Measurements from ENCODE around the gene IL1RAP. TPM values are rescaled to one million over a fixed set of nuclear protein-coding genes. Genes with fewer than 3 reads are reported as not detected.

IL1RAP gene
- total RNA-seq, 2 experiments from 2014 or later: 12.1 to 16.1 TPM

DNA sequence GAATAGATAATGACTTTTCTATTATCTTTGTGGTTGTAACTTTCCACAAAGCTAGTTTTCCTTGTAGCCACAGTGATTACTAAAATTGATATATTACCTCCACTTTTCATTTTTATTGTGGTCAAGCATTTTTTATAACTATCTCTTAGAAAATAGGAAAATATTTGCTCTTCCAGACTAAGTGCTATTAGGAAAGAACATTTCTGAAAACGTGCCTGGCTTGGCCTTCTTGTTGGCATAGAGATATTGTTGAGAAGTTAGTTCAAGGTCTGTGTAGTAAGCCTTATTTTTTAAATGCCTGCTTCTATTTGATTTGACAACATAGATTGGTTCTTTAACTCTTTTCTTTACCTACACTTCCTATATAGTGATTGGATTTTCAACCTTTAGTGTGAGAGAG is 101.7 kb downstream of the IL1RAP start:
- Mint-ChIP-seq H3K27me3 (no peaks in the 10 kb centered on the region), H3K36me3 (ENCODE audit: low read depth) (peaks cover 20% of the 10 kb centered on the region), H3K4me1 (peaks cover 62% of the 10 kb centered on the region), H3K9me3 (ENCODE audit: low read depth) (peaks cover 6% of the 10 kb centered on the region), H3K27ac (peak overlapping the region; percentile 91), H3K4me3 (no peak overlapping the region)
- intact Hi-C loops (cut with DNase I, micrococcal nuclease): loop anchor here in 1 of 2 experiments (5.0 kb wide), 1 partner anchor 308 kb away; no protein-coding TSS in a partner anchor
- ChIA-PET CTCF (interaction anchor here (0.8 to 1.5 kb wide), 2 partner anchors 13 to 28 kb away, joined by 4 read pairs; no protein-coding TSS in a partner anchor), POLR2A (no interaction called here)
- no peak for DNase-seq
- no peak for ATAC-seq

DNA sequence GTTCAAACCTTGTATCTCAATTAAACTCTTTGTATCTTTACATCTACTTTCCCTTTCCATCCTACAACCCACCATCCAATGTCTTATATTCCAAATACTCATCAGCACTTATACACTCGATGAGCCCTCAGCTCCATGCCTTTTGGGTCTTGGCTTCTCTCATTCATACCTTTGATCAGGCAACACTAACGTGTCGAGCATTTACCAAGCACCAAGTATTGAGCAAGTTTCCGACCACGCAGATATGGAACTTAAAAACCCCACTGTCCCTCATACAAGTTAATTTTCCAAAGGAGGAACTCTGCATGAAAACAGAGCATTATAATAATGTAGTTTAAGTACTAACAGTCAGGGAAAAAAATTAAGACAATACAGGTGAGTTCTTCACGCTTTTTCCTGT is 102.8 kb downstream of the IL1RAP start:
- DNase-seq: peak; percentile 13
- ChIA-PET POLR2A (no interaction called here), CTCF (interaction anchor here (0.8 kb wide), 1 partner anchor 14 kb away, joined by 4 read pairs; no protein-coding TSS in a partner anchor)
- Mint-ChIP-seq H3K4me1 (peaks cover 62% of the 10 kb centered on the region), H3K36me3 (ENCODE audit: low read depth) (peaks cover 18% of the 10 kb centered on the region), H3K9me3 (ENCODE audit: low read depth) (peaks cover 6% of the 10 kb centered on the region), H3K27me3 (no peaks in the 10 kb centered on the region), H3K27ac (peak overlapping the region; percentile 91), H3K4me3 (peak overlapping the region; percentile 20)
- ATAC-seq: no peak
- intact Hi-C loops (cut with DNase I, micrococcal nuclease): loop anchor here in 1 of 2 experiments (1.0 to 5.0 kb wide), 2 partner anchors 125 to 309 kb away; no protein-coding TSS in a partner anchor

DNA sequence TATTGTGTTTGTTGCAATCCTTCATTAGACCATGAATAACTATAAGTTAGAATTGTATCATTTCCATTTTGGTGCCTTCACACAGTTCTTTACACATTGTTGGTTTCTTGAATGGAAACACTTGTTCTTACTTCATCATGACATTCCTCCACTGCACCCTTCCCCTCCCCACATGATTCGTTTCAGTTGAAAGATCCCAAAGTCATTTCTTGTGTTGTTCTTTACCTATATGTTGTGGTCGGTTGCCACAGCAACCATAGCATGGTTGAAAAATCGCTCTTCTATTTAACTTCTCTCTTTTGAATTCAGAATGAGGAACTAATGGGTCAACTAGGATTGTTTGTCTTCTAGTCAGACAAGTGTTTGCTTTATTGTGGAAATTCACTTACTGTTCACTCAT is 103.3 kb downstream of the IL1RAP start:
- Mint-ChIP-seq H3K36me3 (ENCODE audit: low read depth) (peaks cover 19% of the 10 kb centered on the region), H3K9me3 (ENCODE audit: low read depth) (peaks cover 6% of the 10 kb centered on the region), H3K4me1 (peaks cover 66% of the 10 kb centered on the region), H3K27ac (peak overlapping the region; percentile 91), H3K27me3 (no peaks in the 10 kb centered on the region), H3K4me3 (no peak overlapping the region)
- ATAC-seq: peak; percentile 48
- peak; percentile 69 for DNase-seq
- POLR2A ChIA-PET: interaction anchor here (2.0 kb wide), 1 partner anchor 104 kb away, joined by 15 read pairs; the partner anchor contains the start of gene IL1RAP
- CTCF ChIA-PET: interaction anchor here (0.8 to 2.3 kb wide), 3 partner anchors 51 to 104 kb away, joined by 3 to 10 read pairs (median 4); no protein-coding TSS in a partner anchor
- intact Hi-C loops (cut with DNase I, micrococcal nuclease): loop anchor here in 1 of 2 experiments (1.0 to 5.0 kb wide), 2 partner anchors 126 to 310 kb away; no protein-coding TSS in a partner anchor

DNA sequence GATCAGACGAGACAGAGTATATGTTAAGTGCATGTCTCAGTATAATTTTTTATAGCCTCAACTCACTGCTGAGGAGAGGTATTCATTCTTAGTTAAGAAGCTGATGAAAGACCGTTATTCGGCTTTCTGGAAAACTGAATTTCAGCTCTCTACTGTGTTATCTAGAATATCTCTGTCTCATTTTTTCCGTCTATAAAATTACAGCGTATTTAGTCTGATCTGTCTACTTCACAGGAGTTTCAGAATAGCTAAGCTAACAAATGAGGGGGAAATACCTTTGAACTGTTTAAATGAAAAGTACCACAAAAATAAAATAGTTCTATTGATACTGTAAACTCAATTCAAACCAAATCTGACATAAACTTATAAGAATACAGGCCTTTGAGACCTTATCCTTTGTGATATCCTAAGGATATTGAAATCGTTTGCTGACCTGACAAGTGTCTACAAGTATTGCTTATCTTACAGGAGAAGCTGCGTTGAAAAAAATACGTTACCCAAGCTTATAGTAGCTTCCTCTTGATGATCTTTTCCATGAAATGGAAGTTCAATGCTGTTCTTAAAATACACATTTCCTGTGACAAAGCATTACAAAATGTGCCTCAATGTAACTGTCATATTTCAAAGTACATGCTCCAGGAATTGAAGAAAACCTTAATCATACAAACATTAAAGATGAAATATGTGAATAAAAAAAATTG is 104.6 kb downstream of the IL1RAP start:
- peak overlapping the region; percentile 52 for H3K4me3 Mint-ChIP-seq
- H3K27ac Mint-ChIP-seq: peak overlapping the region; percentile 91
- peaks cover 4% of the 10 kb centered on the region for H3K9me3 Mint-ChIP-seq (ENCODE audit: low read depth)
- H3K27me3 Mint-ChIP-seq: no peaks in the 10 kb centered on the region
- POLR2A ChIA-PET: interaction anchor here (0.6 to 2.0 kb wide), 6 partner anchors 42 to 1046 kb away, joined by 3 to 15 read pairs (median 6); partner anchors contain the start of gene IL1RAP
- CTCF ChIA-PET: interaction anchor here (0.6 to 2.3 kb wide), 10 partner anchors 10 to 1577 kb away, joined by 3 to 10 read pairs (median 4); partner anchors contain the start of gene IL1RAP
- ATAC-seq (peak; percentile 85), DNase-seq (no peak)
- intact Hi-C loops (cut with DNase I, micrococcal nuclease): loop anchor here (1.0 to 5.0 kb wide), 6 partner anchors 32 to 311 kb away; partner anchors contain the start of gene IL1RAP (in 2 of the 2)
- peaks cover 64% of the 10 kb centered on the region for H3K4me1 Mint-ChIP-seq
- peaks cover 21% of the 10 kb centered on the region for H3K36me3 Mint-ChIP-seq (ENCODE audit: low read depth)

DNA sequence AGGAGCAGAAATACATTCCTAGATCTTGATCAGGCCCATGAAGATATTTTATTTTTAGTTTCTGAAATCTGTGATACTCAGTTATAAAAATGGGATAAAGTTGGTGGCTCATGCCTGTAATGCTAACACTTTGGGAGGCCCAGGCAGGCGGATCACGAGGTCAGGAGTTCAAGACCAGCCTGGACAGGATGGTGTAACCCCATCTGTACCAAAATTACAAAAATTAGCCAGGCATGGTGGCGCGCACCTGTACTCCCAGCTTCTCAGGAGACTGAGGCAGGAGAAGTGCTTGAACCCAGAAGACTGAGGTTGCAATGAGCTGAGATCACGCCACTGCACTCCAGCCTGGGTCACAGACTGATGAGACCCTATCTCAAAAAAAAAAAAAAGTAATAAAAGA is 105.5 kb downstream of the IL1RAP start:
- DNase-seq: no peak

DNA sequence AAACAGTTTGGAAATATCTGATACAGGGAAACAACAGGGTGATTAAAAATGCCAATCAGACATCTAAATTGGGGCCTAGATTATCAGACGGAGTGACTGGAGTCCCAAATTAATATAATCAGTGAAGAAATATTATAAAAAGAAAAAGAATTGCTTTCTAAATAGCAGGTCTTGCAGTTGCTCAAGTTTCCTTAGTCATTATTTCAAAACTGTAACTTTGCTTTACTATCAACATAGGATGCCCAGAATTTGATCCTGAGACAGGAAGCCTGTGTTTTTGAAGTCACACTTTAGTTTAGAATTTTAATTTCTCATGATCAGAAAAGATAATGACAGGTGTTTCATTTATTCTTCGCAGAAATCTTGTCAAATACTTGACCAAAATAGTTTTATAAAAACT is 105.9 kb downstream of the IL1RAP start:
- Mint-ChIP-seq H3K27me3 (no peaks in the 10 kb centered on the region), H3K9me3 (ENCODE audit: low read depth) (peaks cover 4% of the 10 kb centered on the region), H3K27ac (no peak overlapping the region), H3K36me3 (ENCODE audit: low read depth) (peaks cover 32% of the 10 kb centered on the region), H3K4me1 (peaks cover 58% of the 10 kb centered on the region), H3K4me3 (no peak overlapping the region)
- intact Hi-C loops (cut with DNase I, micrococcal nuclease): loop anchor here (2.0 to 5.0 kb wide), 3 partner anchors 105 to 312 kb away; partner anchors contain the start of gene IL1RAP (in 1 of the 2)
- no peak for ATAC-seq
- ChIA-PET POLR2A (no interaction called here), CTCF (no interaction called here)
- DNase-seq: no peak

More for the DNA sequence above, 105.5 kb downstream of the IL1RAP start:
- peaks cover 29% of the 10 kb centered on the region for H3K36me3 Mint-ChIP-seq (ENCODE audit: low read depth)
- H3K9me3 Mint-ChIP-seq (ENCODE audit: low read depth): peaks cover 4% of the 10 kb centered on the region
- POLR2A ChIA-PET: interaction anchor here (2.0 kb wide), 1 partner anchor 106 kb away, joined by 15 read pairs; the partner anchor contains the start of gene IL1RAP
- peak overlapping the region; percentile 91 for H3K27ac Mint-ChIP-seq
- no peaks in the 10 kb centered on the region for H3K27me3 Mint-ChIP-seq
- no peak overlapping the region for H3K4me3 Mint-ChIP-seq
- intact Hi-C loops (cut with DNase I, micrococcal nuclease): loop anchor here (2.0 to 5.0 kb wide), 3 partner anchors 105 to 312 kb away; partner anchors contain the start of gene IL1RAP (in 1 of the 2)
- peaks cover 62% of the 10 kb centered on the region for H3K4me1 Mint-ChIP-seq
- CTCF ChIA-PET: interaction anchor here (1.0 to 2.3 kb wide), 4 partner anchors 9 to 105 kb away, joined by 4 to 10 read pairs (median 6); partner anchors contain the start of gene IL1RAP
- no peak for ATAC-seq

DNA sequence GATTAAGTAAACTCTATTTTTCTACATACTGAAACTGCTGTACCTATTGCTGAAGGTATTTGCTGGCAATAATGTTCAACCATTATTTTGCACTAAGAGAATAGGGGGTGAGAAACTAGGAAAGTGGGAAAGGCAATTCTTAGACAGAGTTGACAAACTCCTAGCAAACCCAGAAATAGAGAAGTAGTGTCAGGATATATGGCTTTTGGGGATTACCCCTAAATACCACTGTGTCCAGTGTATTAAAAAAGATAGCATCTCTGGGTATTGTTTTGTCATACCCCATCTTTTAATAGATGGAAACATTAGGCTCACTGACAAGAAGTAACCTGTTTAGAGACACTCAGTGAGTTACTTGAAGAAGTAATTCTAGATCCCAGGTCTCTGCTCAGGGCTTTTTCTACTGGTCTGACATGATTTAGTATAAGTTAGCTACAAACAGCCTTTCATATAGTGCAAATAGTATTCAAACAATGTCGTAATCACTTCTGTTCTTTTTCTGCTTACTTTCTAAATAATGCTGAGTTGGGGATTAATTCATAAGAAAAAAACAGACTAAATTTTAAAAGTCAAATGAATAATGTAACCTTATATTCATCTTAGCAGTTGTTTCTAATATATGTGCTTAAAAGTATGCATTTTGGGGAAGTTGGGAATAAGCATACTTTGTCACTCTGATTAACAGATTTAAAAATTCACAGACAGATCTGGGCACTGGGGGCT is 107.2 kb downstream of the IL1RAP start:
- CTCF ChIA-PET: no interaction called here
- Mint-ChIP-seq H3K27ac (no peak overlapping the region), H3K4me3 (no peak overlapping the region), H3K27me3 (no peaks in the 10 kb centered on the region), H3K9me3 (ENCODE audit: low read depth) (peaks cover 4% of the 10 kb centered on the region), H3K36me3 (ENCODE audit: low read depth) (peaks cover 29% of the 10 kb centered on the region), H3K4me1 (peaks cover 46% of the 10 kb centered on the region)
- intact Hi-C loops (cut with DNase I, micrococcal nuclease): no loop called here
- POLR2A ChIA-PET: no interaction called here
- DNase-seq: no peak
- no peak for ATAC-seq

DNA sequence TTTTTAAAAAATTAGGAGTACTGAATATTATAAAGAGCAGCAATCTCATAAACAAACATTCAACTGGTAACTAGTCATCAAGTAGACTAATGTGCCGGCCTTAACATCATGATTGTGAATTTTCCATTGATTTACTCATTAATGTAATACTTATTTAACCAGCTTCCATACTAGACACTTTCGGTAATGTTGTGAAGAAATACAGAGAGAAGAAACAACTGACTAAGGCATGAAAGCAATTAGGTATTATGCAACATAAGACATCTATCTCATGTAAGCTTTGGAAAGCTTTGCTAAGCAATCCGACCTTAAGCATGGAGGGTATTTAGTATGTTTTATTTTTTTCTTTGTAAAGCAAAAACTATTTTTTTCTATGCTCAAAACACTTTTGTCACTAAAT is 108.0 kb downstream of the IL1RAP start:
- H3K36me3 Mint-ChIP-seq (ENCODE audit: low read depth): peaks cover 23% of the 10 kb centered on the region
- peaks cover 37% of the 10 kb centered on the region for H3K4me1 Mint-ChIP-seq
- DNase-seq (no peak), ATAC-seq (no peak)
- peaks cover 2% of the 10 kb centered on the region for H3K9me3 Mint-ChIP-seq (ENCODE audit: low read depth)
- intact Hi-C loops (cut with DNase I, micrococcal nuclease): no loop called here
- ChIA-PET POLR2A (no interaction called here), CTCF (interaction anchor here (0.6 kb wide), 1 partner anchor 10 kb away, joined by 4 read pairs; no protein-coding TSS in a partner anchor)
- no peak overlapping the region for H3K4me3 Mint-ChIP-seq
- no peaks in the 10 kb centered on the region for H3K27me3 Mint-ChIP-seq
- H3K27ac Mint-ChIP-seq: peak overlapping the region; percentile 47

DNA sequence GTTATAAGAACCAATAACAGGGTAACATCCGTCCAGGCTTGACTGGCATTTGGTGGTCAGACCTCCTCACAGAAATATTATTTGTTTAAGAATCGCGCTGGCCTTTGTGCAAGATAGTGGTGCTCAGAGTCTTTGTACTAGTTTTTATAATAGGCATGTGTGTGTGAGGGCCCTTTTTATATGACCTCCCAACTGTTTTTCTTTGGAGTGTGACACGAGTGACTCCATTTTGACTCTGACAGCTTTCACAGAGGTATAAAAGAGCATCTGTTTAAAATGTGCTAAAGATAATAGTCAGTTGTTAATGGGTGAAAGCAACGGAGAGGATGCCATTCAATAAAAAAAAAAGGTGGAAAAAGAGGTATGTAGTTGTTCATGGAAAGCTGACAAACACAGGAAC is 110.4 kb downstream of the IL1RAP start:
- no peaks in the 10 kb centered on the region for H3K27me3 Mint-ChIP-seq
- no peak for DNase-seq
- H3K36me3 Mint-ChIP-seq (ENCODE audit: low read depth): peaks cover 31% of the 10 kb centered on the region
- intact Hi-C loops (cut with DNase I, micrococcal nuclease): no loop called here
- CTCF ChIA-PET: interaction anchor here (0.5 kb wide), 1 partner anchor 11 kb away, joined by 3 read pairs; no protein-coding TSS in a partner anchor
- H3K4me3 Mint-ChIP-seq: no peak overlapping the region
- H3K9me3 Mint-ChIP-seq (ENCODE audit: low read depth): no peaks in the 10 kb centered on the region
- ATAC-seq: no peak
- H3K27ac Mint-ChIP-seq: no peak overlapping the region
- POLR2A ChIA-PET: no interaction called here
- peaks cover 14% of the 10 kb centered on the region for H3K4me1 Mint-ChIP-seq

DNA sequence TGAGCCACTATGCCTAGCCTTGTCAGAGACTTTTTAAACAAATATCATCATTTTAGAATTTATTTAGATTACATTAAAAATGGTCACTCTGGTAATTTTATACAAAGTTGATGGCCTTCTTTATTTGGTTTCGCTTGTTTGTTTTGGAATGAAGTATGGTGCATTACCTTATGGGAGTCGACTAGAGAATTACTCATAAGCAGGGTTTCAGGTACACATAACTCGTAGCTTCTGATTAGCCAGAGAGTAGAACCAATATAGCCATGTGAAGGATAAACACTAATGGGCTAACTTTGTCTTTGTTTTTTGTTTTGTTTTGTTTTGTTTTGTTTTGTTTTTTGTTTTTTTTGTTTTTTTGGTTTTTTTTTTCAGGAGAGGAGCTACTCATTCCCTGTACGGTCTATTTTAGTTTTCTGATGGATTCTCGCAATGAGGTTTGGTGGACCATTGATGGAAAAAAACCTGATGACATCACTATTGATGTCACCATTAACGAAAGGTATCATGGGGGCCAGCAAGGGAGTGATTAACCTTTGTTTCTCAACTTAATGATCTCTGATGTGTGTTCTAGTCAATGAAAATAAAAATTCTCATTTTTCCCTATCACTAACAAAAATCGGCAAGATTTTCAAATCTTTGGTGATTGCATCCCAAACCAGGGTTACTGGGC is 113.2 kb downstream of the IL1RAP start:
- Mint-ChIP-seq H3K4me3 (no peak overlapping the region), H3K4me1 (peaks cover 5% of the 10 kb centered on the region), H3K36me3 (ENCODE audit: low read depth) (peaks cover 33% of the 10 kb centered on the region), H3K27ac (no peak overlapping the region), H3K27me3 (no peaks in the 10 kb centered on the region), H3K9me3 (ENCODE audit: low read depth) (no peaks in the 10 kb centered on the region)
- POLR2A ChIA-PET: no interaction called here
- ATAC-seq: no peak
- CTCF ChIA-PET: no interaction called here
- no peak for DNase-seq
- intact Hi-C loops (cut with DNase I, micrococcal nuclease): no loop called here
